HG03439 (cell line): ENCODE results near the gene MOSPD3.

Experiments
- ATAC-seq: cut with Tn5 transposase; IDR thresholded peaks from one replicate; pipeline ENCODE4 v1.9.1; 2021; ENCODE audit warnings: mild to moderate bottlenecking, moderate library complexity; ENCODE audit not compliant: unreplicated experiment

Gene MOSPD3

GRCh38 chr7:100575206-100575631, 37.1 kb upstream of the MOSPD3 start:
- no peak for ATAC-seq

- ATAC-seq = no peak
Observed at GRCh38 chr7:100575746-100576383, 36.5 kb upstream of the MOSPD3 start.

GRCh38 chr7:100576384-100576993, 35.9 kb upstream of the MOSPD3 start:
- ATAC-seq = no peak

- no peak for ATAC-seq
Observed at GRCh38 chr7:100577103-100577502, 35.2 kb upstream of the MOSPD3 start.

- no peak for ATAC-seq
Observed at GRCh38 chr7:100577507-100577906, 34.8 kb upstream of the MOSPD3 start.

GRCh38 chr7:100578246-100579183, 33.8 kb upstream of the MOSPD3 start:
- ATAC-seq = no peak

GRCh38 chr7:100580466-100581283, 31.7 kb upstream of the MOSPD3 start:
- ATAC-seq = no peak

- ATAC-seq = no peak
Observed at GRCh38 chr7:100582041-100582579, 30.2 kb upstream of the MOSPD3 start.

GRCh38 chr7:100582650-100583049, 29.7 kb upstream of the MOSPD3 start:
- ATAC-seq = no peak

- no peak for ATAC-seq
Observed at GRCh38 chr7:100583132-100584053, 28.9 kb upstream of the MOSPD3 start.

GRCh38 chr7:100584054-100584682, 28.2 kb upstream of the MOSPD3 start:
- ATAC-seq = no peak

- ATAC-seq = no peak
Observed at GRCh38 chr7:100584683-100585510, 27.4 kb upstream of the MOSPD3 start.

GRCh38 chr7:100585511-100586265, 26.7 kb upstream of the MOSPD3 start, which contains the start of gene LRCH4:
Gene LRCH4 (minus strand): TSS chr7:100586129. CDS start chr7:100586100, 29 bp downstream.
- peak; percentile 26 for ATAC-seq

GRCh38 chr7:100586266-100587025, 25.9 kb upstream of the MOSPD3 start, which contains the start of gene FBXO24:
Gene FBXO24 (plus strand): TSS chr7:100586328. CDS start chr7:100586626, 298 bp downstream.
- peak; percentile 86 for ATAC-seq

- no peak for ATAC-seq
Observed at GRCh38 chr7:100588438-100588837, 23.9 kb upstream of the MOSPD3 start.

- no peak for ATAC-seq
Observed at GRCh38 chr7:100589341-100589947, 22.9 kb upstream of the MOSPD3 start.
